IPS-20b (cell line): ENCODE results near the gene ACTG1.

Experiments used
- H3K27ac ChIP-seq: one replicate; pipeline ENCODE4 v1.5.1; 2013; ENCODE audit warnings: low read length
- H3K27me3 ChIP-seq: 2 replicates; pipeline ENCODE4 v1.6.1; 2013; ENCODE audit warnings: mild to moderate bottlenecking, low read length, inconsistent platforms; ENCODE audit not compliant: insufficient read depth
- H3K36me3 ChIP-seq: 2 replicates; pipeline ENCODE4 v1.6.1; 2013; ENCODE audit warnings: low read depth, mild to moderate bottlenecking, inconsistent platforms, low read length, moderate library complexity; ENCODE audit not compliant: insufficient read depth
- H3K4me1 ChIP-seq: 2 replicates; pipeline ENCODE4 v1.6.1; 2013; ENCODE audit warnings: mild to moderate bottlenecking, control low read depth, inconsistent platforms, low read length, moderate library complexity; ENCODE audit not compliant: insufficient read depth
- H3K4me3 ChIP-seq: 2 replicates; pipeline ENCODE4 v1.5.1; 2013; ENCODE audit warnings: mild to moderate bottlenecking, low read length, inconsistent platforms
- H3K9ac ChIP-seq: 2 replicates; pipeline ENCODE4 v1.6.1; 2013; ENCODE audit warnings: low read depth, mild to moderate bottlenecking, inconsistent platforms, low read length, moderate library complexity
- H3K9me3 ChIP-seq: 2 replicates; pipeline ENCODE4 v1.6.1; 2013; ENCODE audit warnings: mild to moderate bottlenecking, low read depth, low read length, inconsistent platforms; ENCODE audit not compliant: insufficient read depth

ACTG1 gene

GRCh38 chr17:81470270-81470943, 42.2 kb downstream of the ACTG1 start:
- Histone ChIP-seq H3K36me3 (no peaks in the 10 kb centered on the region), H3K9ac (no peak overlapping the region), H3K27me3 (no peaks in the 10 kb centered on the region), H3K27ac (no peak overlapping the region), H3K4me1 (no peaks in the 10 kb centered on the region), H3K4me3 (no peak overlapping the region), H3K9me3 (no peaks in the 10 kb centered on the region)

GRCh38 chr17:81469266-81469665, 43.3 kb downstream of the ACTG1 start:
- no peak overlapping the region for H3K27ac ChIP-seq
- no peak overlapping the region for H3K9ac ChIP-seq
- H3K36me3 ChIP-seq, result no peaks in the 10 kb centered on the region
- no peaks in the 10 kb centered on the region for H3K9me3 ChIP-seq
- H3K27me3 ChIP-seq, result no peaks in the 10 kb centered on the region
- no peaks in the 10 kb centered on the region for H3K4me1 ChIP-seq
- no peak overlapping the region for H3K4me3 ChIP-seq

GRCh38 chr17:81468770-81469121, 43.9 kb downstream of the ACTG1 start:
- Histone ChIP-seq H3K4me3 (no peak overlapping the region), H3K27ac (no peak overlapping the region), H3K9me3 (no peaks in the 10 kb centered on the region), H3K9ac (no peak overlapping the region), H3K27me3 (no peaks in the 10 kb centered on the region), H3K36me3 (no peaks in the 10 kb centered on the region), H3K4me1 (no peaks in the 10 kb centered on the region)

GRCh38 chr17:81468111-81468769, 44.4 kb downstream of the ACTG1 start:
- no peak overlapping the region for H3K9ac ChIP-seq
- H3K9me3 ChIP-seq, result no peaks in the 10 kb centered on the region
- no peaks in the 10 kb centered on the region for H3K27me3 ChIP-seq
- no peak overlapping the region for H3K27ac ChIP-seq
- no peaks in the 10 kb centered on the region for H3K36me3 ChIP-seq
- H3K4me1 ChIP-seq, result no peaks in the 10 kb centered on the region
- H3K4me3 ChIP-seq, result no peak overlapping the region

- no peak overlapping the region for H3K27ac ChIP-seq
- H3K36me3 ChIP-seq, result no peaks in the 10 kb centered on the region
- no peak overlapping the region for H3K4me3 ChIP-seq
- no peaks in the 10 kb centered on the region for H3K27me3 ChIP-seq
- no peaks in the 10 kb centered on the region for H3K9me3 ChIP-seq
- H3K9ac ChIP-seq, result no peak overlapping the region
- H3K4me1 ChIP-seq, result no peaks in the 10 kb centered on the region
Observed at GRCh38 chr17:81466564-81467472, 45.8 kb downstream of the ACTG1 start.

GRCh38 chr17:81465910-81466309, 46.7 kb downstream of the ACTG1 start:
- Histone ChIP-seq H3K4me3 (no peak overlapping the region), H3K36me3 (no peaks in the 10 kb centered on the region), H3K27ac (no peak overlapping the region), H3K9me3 (no peaks in the 10 kb centered on the region), H3K27me3 (no peaks in the 10 kb centered on the region), H3K9ac (no peak overlapping the region), H3K4me1 (no peaks in the 10 kb centered on the region)

- Histone ChIP-seq H3K4me1 (no peaks in the 10 kb centered on the region), H3K4me3 (no peak overlapping the region), H3K27me3 (no peaks in the 10 kb centered on the region), H3K9ac (no peak overlapping the region), H3K9me3 (no peaks in the 10 kb centered on the region), H3K36me3 (no peaks in the 10 kb centered on the region), H3K27ac (no peak overlapping the region)
Observed at GRCh38 chr17:81464586-81464985, 48.0 kb downstream of the ACTG1 start.

GRCh38 chr17:81463506-81463905, 49.1 kb downstream of the ACTG1 start:
- no peak overlapping the region for H3K4me3 ChIP-seq
- no peak overlapping the region for H3K9ac ChIP-seq
- no peaks in the 10 kb centered on the region for H3K9me3 ChIP-seq
- no peaks in the 10 kb centered on the region for H3K36me3 ChIP-seq
- H3K4me1 ChIP-seq, result no peaks in the 10 kb centered on the region
- no peak overlapping the region for H3K27ac ChIP-seq
- H3K27me3 ChIP-seq, result no peaks in the 10 kb centered on the region

GRCh38 chr17:81462506-81463125, 50.0 kb downstream of the ACTG1 start:
- H3K4me3 ChIP-seq, result no peak overlapping the region
- no peaks in the 10 kb centered on the region for H3K36me3 ChIP-seq
- no peaks in the 10 kb centered on the region for H3K4me1 ChIP-seq
- H3K9ac ChIP-seq, result no peak overlapping the region
- no peak overlapping the region for H3K27ac ChIP-seq
- H3K9me3 ChIP-seq, result no peaks in the 10 kb centered on the region
- H3K27me3 ChIP-seq, result no peaks in the 10 kb centered on the region

GRCh38 chr17:81461607-81462500, 50.7 kb downstream of the ACTG1 start:
- no peak overlapping the region for H3K4me3 ChIP-seq
- H3K9ac ChIP-seq, result no peak overlapping the region
- no peaks in the 10 kb centered on the region; the same call in 1 of the 2 replicates for H3K4me1 ChIP-seq
- no peak overlapping the region for H3K27ac ChIP-seq
- H3K27me3 ChIP-seq, result no peaks in the 10 kb centered on the region
- H3K9me3 ChIP-seq, result no peaks in the 10 kb centered on the region
- H3K36me3 ChIP-seq, result no peaks in the 10 kb centered on the region
